ENCODE measurements around the gene MCTP1. TPM values are rescaled to one million over a fixed set of nuclear protein-coding genes. Genes with fewer than 3 reads are reported as not detected.

MCTP1 gene
- total RNA-seq, 1 experiment from 2014 or later: 0.41 TPM

DNA sequence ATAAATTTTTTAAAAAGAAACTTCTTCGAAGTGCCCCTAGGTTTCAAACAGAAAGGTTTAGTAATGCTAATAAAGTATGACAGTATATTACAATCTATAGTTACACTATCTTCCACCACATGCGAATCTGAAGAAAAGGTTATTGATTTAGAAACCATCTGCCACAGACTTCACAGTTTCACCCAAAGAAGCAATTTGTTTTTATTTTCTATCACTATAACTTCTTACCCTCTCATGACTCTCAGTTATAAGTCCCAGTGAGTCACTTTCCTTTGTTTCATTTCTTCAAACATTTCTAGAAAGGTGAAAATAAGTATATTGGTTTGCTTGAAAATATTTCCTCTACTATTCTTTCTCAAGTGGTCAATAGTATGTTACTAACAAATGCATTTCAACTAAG, 93.6 kb downstream of the MCTP1 start:
- H3K27ac ChIP-seq (ENCODE audit: low read length): no peak overlapping the region
- no peaks in the 10 kb centered on the region for H3K9me2 ChIP-seq (replicated peaks; ENCODE audit: insufficient read depth, low read length)
- H3K9me3 ChIP-seq (ENCODE audit: low read length): no peaks in the 10 kb centered on the region
- no peak for DNase-seq
- H3K4me2 ChIP-seq (ENCODE audit: low read depth, low read length, poor library complexity, severe bottlenecking): no peak overlapping the region
- H3K27me3 ChIP-seq (ENCODE audit: low read length): no peaks in the 10 kb centered on the region
- no peak overlapping the region for H2AFZ ChIP-seq (ENCODE audit: low read length)
- no peaks in the 10 kb centered on the region for H3K36me3 ChIP-seq (ENCODE audit: insufficient read depth, low read length)
- H3K4me1 ChIP-seq (ENCODE audit: low read length): no peaks in the 10 kb centered on the region
- no peak overlapping the region for H3K4me3 ChIP-seq (ENCODE audit: low read length)
- H4K20me1 ChIP-seq (ENCODE audit: insufficient read depth, low read depth, low read length): no peaks in the 10 kb centered on the region
- H3K9ac ChIP-seq (ENCODE audit: low read length): no peak overlapping the region
- no peaks in the 10 kb centered on the region for H3K79me2 ChIP-seq (ENCODE audit: low read length)

DNA sequence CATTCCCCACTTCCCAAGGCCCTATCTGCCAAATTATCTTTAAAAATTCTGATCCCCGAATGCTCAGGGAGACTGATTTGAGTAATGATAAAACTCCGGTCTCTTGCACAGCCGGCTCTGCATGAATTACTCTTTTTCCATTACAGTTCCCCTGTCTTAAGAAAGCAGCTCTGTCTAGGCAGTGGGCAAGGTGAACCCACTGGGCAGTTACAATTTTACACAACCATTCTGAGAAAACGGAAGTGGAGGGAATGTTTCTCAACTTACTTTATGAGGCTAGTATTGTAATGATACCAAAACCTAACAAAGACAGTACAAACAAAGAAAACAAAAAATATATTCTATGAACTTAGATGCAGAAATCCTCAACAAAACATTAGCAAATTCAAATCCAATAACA, 100.0 kb downstream of the MCTP1 start:
- Histone ChIP-seq H3K9me2 (replicated peaks; ENCODE audit: insufficient read depth, low read length) (no peaks in the 10 kb centered on the region), H3K9ac (ENCODE audit: low read length) (no peak overlapping the region), H3K27ac (ENCODE audit: low read length) (no peak overlapping the region), H4K20me1 (ENCODE audit: insufficient read depth, low read depth, low read length) (no peaks in the 10 kb centered on the region), H3K9me3 (ENCODE audit: low read length) (no peaks in the 10 kb centered on the region), H2AFZ (ENCODE audit: low read length) (no peak overlapping the region), H3K4me2 (ENCODE audit: low read depth, low read length, poor library complexity, severe bottlenecking) (no peak overlapping the region), H3K4me1 (ENCODE audit: low read length) (no peaks in the 10 kb centered on the region), H3K27me3 (ENCODE audit: low read length) (no peaks in the 10 kb centered on the region), H3K79me2 (ENCODE audit: low read length) (no peaks in the 10 kb centered on the region), H3K36me3 (ENCODE audit: insufficient read depth, low read length) (no peaks in the 10 kb centered on the region), H3K4me3 (ENCODE audit: low read length) (no peak overlapping the region)
- no peak for DNase-seq

DNA sequence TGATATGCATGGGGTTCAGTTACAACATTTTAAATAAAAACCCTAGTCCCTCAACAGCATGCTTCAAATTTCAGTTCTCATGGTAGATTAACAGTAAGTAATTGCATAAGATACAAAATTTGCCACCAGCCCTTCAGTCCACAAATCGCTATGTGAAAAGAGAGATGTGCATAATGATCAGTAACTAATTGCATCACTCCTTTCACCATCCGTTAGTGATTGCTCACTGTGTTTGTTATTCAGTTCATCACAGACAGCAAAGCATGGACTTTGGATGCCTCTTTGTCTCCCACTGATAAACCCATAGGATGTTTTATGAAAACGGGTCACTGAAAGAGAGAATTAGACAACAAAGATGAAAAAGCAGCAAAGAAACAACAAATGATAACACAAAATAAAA, 103.2 kb downstream of the MCTP1 start:
- no peaks in the 10 kb centered on the region for H3K36me3 ChIP-seq (ENCODE audit: insufficient read depth, low read length)
- H4K20me1 ChIP-seq (ENCODE audit: insufficient read depth, low read depth, low read length): no peaks in the 10 kb centered on the region
- H3K9me2 ChIP-seq (replicated peaks; ENCODE audit: insufficient read depth, low read length): no peaks in the 10 kb centered on the region
- no peaks in the 10 kb centered on the region for H3K9me3 ChIP-seq (ENCODE audit: low read length)
- H3K4me2 ChIP-seq (ENCODE audit: low read depth, low read length, poor library complexity, severe bottlenecking): no peak overlapping the region
- no peak overlapping the region for H3K4me3 ChIP-seq (ENCODE audit: low read length)
- DNase-seq: no peak
- H2AFZ ChIP-seq (ENCODE audit: low read length): no peak overlapping the region
- H3K4me1 ChIP-seq (ENCODE audit: low read length): peaks cover 10% of the 10 kb centered on the region
- no peaks in the 10 kb centered on the region for H3K79me2 ChIP-seq (ENCODE audit: low read length)
- H3K27ac ChIP-seq (ENCODE audit: low read length): no peak overlapping the region
- no peaks in the 10 kb centered on the region for H3K27me3 ChIP-seq (ENCODE audit: low read length)
- no peak overlapping the region for H3K9ac ChIP-seq (ENCODE audit: low read length)

DNA sequence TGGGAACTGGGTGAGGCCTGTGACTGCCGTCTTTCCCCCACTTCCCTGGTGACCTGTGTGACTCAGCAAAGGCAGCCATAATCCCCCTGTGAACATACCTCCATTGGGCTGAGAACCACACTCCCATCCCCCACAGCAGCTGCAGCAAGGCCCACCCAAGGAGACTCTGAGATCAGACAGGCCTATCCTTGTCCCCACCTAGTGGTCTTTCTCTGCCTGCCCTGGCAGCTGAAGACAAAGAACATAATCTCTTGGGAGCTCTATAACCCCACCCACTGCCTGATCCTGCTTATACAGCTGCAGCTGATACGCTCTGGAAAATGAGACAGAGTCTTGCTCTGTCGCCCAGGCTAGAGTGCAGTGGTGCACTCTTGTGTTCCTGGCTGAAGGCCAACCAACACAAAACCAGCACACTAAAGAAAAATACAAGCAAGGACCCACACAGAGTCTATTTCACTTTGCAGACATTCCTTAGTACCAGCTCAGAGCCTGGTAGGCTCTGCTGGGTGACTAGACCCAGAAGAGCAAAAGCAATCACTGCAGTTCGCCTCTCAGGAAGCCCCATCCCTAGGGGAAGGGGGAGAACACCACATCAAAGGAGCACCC, 106.7 kb downstream of the MCTP1 start:
- Histone ChIP-seq H3K27ac (ENCODE audit: low read length) (no peak overlapping the region), H2AFZ (ENCODE audit: low read length) (no peak overlapping the region), H3K79me2 (ENCODE audit: low read length) (no peaks in the 10 kb centered on the region), H3K4me1 (ENCODE audit: low read length) (peaks cover 10% of the 10 kb centered on the region), H3K36me3 (ENCODE audit: insufficient read depth, low read length) (no peaks in the 10 kb centered on the region), H4K20me1 (ENCODE audit: insufficient read depth, low read depth, low read length) (no peaks in the 10 kb centered on the region), H3K9me3 (ENCODE audit: low read length) (no peaks in the 10 kb centered on the region), H3K27me3 (ENCODE audit: low read length) (no peaks in the 10 kb centered on the region), H3K4me2 (ENCODE audit: low read depth, low read length, poor library complexity, severe bottlenecking) (no peak overlapping the region), H3K4me3 (ENCODE audit: low read length) (no peak overlapping the region), H3K9me2 (replicated peaks; ENCODE audit: insufficient read depth, low read length) (no peaks in the 10 kb centered on the region), H3K9ac (ENCODE audit: low read length) (no peak overlapping the region)
- no peak for DNase-seq

DNA sequence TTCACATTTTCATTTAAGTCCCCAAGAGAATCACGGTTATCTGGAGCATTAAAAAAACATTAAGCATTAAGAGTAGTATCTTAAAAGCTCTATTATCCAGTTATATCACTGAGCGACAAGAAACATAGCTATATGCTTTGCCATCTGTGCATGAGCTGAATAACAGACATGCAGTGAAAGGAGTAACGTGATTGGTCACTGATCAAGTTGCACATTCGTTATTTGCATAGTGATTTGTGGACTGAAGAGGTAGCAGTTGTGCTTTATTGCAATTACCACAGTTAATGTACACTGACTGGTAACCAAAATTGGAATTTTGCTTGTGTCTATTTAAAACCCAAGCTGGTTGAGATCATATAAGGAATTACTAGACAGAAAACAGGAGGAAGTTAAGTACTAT, 107.4 kb downstream of the MCTP1 start:
- H3K9me2 ChIP-seq (replicated peaks; ENCODE audit: insufficient read depth, low read length): no peaks in the 10 kb centered on the region
- no peak overlapping the region for H3K4me3 ChIP-seq (ENCODE audit: low read length)
- no peaks in the 10 kb centered on the region for H4K20me1 ChIP-seq (ENCODE audit: insufficient read depth, low read depth, low read length)
- peak; percentile 42 for DNase-seq
- H2AFZ ChIP-seq (ENCODE audit: low read length): no peak overlapping the region
- H3K4me1 ChIP-seq (ENCODE audit: low read length): peaks cover 10% of the 10 kb centered on the region
- no peak overlapping the region for H3K9ac ChIP-seq (ENCODE audit: low read length)
- H3K9me3 ChIP-seq (ENCODE audit: low read length): no peaks in the 10 kb centered on the region
- H3K27ac ChIP-seq (ENCODE audit: low read length): no peak overlapping the region
- no peaks in the 10 kb centered on the region for H3K27me3 ChIP-seq (ENCODE audit: low read length)
- no peak overlapping the region for H3K4me2 ChIP-seq (ENCODE audit: low read depth, low read length, poor library complexity, severe bottlenecking)
- H3K79me2 ChIP-seq (ENCODE audit: low read length): no peaks in the 10 kb centered on the region
- H3K36me3 ChIP-seq (ENCODE audit: insufficient read depth, low read length): no peaks in the 10 kb centered on the region

DNA sequence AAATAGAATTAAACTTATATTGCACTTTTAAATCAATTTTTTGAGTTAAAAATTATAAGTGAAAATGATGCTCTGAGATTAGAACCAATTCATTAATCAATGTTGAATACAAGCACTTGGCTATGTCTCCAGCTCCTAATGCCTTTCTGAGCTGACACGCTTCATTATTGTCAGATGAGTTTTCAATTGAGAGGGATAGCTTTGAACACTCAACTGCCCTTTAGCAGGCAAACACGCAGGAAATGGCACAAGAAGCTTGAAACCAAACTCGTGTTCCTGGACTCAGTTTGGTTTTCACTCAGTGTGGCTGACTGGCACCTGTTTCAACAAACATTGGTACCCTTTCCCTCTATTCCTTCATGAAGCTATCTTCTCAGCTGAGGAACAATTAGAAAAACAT, 109.8 kb downstream of the MCTP1 start:
- DNase-seq: no peak
- H3K4me2 ChIP-seq (ENCODE audit: low read depth, low read length, poor library complexity, severe bottlenecking): no peak overlapping the region
- H3K9ac ChIP-seq (ENCODE audit: low read length): no peak overlapping the region
- no peaks in the 10 kb centered on the region for H3K79me2 ChIP-seq (ENCODE audit: low read length)
- H3K27ac ChIP-seq (ENCODE audit: low read length): no peak overlapping the region
- H3K9me3 ChIP-seq (ENCODE audit: low read length): no peaks in the 10 kb centered on the region
- no peaks in the 10 kb centered on the region for H3K9me2 ChIP-seq (replicated peaks; ENCODE audit: insufficient read depth, low read length)
- H3K4me1 ChIP-seq (ENCODE audit: low read length): peaks cover 10% of the 10 kb centered on the region
- H3K36me3 ChIP-seq (ENCODE audit: insufficient read depth, low read length): no peaks in the 10 kb centered on the region
- no peak overlapping the region for H3K4me3 ChIP-seq (ENCODE audit: low read length)
- no peaks in the 10 kb centered on the region for H4K20me1 ChIP-seq (ENCODE audit: insufficient read depth, low read depth, low read length)
- H3K27me3 ChIP-seq (ENCODE audit: low read length): no peaks in the 10 kb centered on the region
- no peak overlapping the region for H2AFZ ChIP-seq (ENCODE audit: low read length)

DNA sequence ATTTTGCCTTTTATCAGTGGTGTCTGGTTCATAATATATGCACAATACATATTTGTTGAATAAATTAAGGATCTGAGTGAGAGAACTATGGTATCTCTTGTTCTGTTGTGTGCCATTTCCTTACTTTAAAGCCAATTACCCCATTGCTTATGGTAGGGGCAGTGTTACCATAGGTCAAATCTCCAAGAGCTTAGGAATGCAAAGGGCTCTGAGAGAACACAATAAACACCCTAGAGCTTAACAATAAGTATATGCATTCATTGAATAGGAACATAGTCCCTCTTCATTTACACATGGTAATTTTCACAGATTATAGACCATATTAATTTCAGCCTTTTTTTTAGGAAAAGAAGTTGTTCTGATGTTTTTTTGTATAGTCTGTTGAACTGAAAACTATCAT, 112.2 kb downstream of the MCTP1 start:
- Histone ChIP-seq H3K4me1 (ENCODE audit: low read length) (peaks cover 6% of the 10 kb centered on the region), H3K4me2 (ENCODE audit: low read depth, low read length, poor library complexity, severe bottlenecking) (no peak overlapping the region), H3K9ac (ENCODE audit: low read length) (no peak overlapping the region), H3K36me3 (ENCODE audit: insufficient read depth, low read length) (no peaks in the 10 kb centered on the region), H3K79me2 (ENCODE audit: low read length) (no peaks in the 10 kb centered on the region), H3K27me3 (ENCODE audit: low read length) (no peaks in the 10 kb centered on the region), H2AFZ (ENCODE audit: low read length) (no peak overlapping the region), H3K9me2 (replicated peaks; ENCODE audit: insufficient read depth, low read length) (no peaks in the 10 kb centered on the region), H3K9me3 (ENCODE audit: low read length) (no peaks in the 10 kb centered on the region), H3K27ac (ENCODE audit: low read length) (no peak overlapping the region), H3K4me3 (ENCODE audit: low read length) (no peak overlapping the region), H4K20me1 (ENCODE audit: insufficient read depth, low read depth, low read length) (no peaks in the 10 kb centered on the region)
- DNase-seq: no peak

DNA sequence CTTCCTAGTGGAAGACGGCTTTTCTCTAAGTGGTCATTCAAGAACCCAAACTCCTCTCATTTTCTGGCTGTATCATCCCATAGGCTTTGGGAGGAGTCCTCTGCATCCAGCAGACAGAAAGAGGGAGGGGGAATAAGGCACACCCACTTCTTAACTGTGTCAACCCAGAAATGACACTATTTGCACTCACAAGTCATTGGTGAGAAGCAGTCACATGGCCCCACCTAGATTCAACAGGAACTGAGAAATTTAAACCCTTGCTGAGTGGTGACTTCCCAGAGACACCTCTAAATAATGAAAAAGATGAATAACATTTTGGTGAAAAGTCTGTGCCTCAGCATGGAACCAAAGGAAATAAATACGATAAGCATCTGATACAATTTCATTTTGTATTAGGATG, 120.0 kb downstream of the MCTP1 start:
- no peak overlapping the region for H3K9ac ChIP-seq (ENCODE audit: low read length)
- no peaks in the 10 kb centered on the region for H3K27me3 ChIP-seq (ENCODE audit: low read length)
- H3K4me1 ChIP-seq (ENCODE audit: low read length): no peaks in the 10 kb centered on the region
- H4K20me1 ChIP-seq (ENCODE audit: insufficient read depth, low read depth, low read length): no peaks in the 10 kb centered on the region
- no peaks in the 10 kb centered on the region for H3K9me3 ChIP-seq (ENCODE audit: low read length)
- no peak overlapping the region for H3K4me2 ChIP-seq (ENCODE audit: low read depth, low read length, poor library complexity, severe bottlenecking)
- H3K79me2 ChIP-seq (ENCODE audit: low read length): no peaks in the 10 kb centered on the region
- no peak overlapping the region for H3K4me3 ChIP-seq (ENCODE audit: low read length)
- H3K36me3 ChIP-seq (ENCODE audit: insufficient read depth, low read length): no peaks in the 10 kb centered on the region
- H3K27ac ChIP-seq (ENCODE audit: low read length): no peak overlapping the region
- no peak overlapping the region for H2AFZ ChIP-seq (ENCODE audit: low read length)
- DNase-seq: no peak
- H3K9me2 ChIP-seq (replicated peaks; ENCODE audit: insufficient read depth, low read length): no peaks in the 10 kb centered on the region

DNA sequence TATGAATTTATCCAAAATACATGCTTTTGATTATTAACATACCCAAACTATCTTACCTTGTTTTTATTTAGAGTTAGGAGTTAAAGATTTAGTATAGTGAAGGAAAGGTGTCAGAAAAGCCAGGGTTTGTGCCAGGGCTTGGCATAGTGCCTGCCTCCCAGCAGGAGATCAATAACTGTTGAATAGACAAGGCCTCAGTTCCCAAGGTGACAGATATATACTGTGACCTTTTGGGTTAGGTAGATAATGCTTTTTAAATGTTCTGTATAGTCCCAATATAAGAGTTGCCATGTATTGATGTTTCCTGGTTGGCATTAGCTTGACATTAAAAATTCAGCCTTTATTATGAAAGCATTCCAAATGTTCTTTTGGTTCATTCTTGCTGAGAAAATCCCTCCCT, 121.8 kb downstream of the MCTP1 start:
- H3K4me2 ChIP-seq (ENCODE audit: low read depth, low read length, poor library complexity, severe bottlenecking): no peak overlapping the region
- H3K9me2 ChIP-seq (replicated peaks; ENCODE audit: insufficient read depth, low read length): no peaks in the 10 kb centered on the region
- DNase-seq: no peak
- H4K20me1 ChIP-seq (ENCODE audit: insufficient read depth, low read depth, low read length): no peaks in the 10 kb centered on the region
- no peak overlapping the region for H3K27ac ChIP-seq (ENCODE audit: low read length)
- H3K79me2 ChIP-seq (ENCODE audit: low read length): no peaks in the 10 kb centered on the region
- H2AFZ ChIP-seq (ENCODE audit: low read length): no peak overlapping the region
- no peaks in the 10 kb centered on the region for H3K36me3 ChIP-seq (ENCODE audit: insufficient read depth, low read length)
- no peak overlapping the region for H3K9ac ChIP-seq (ENCODE audit: low read length)
- no peaks in the 10 kb centered on the region for H3K27me3 ChIP-seq (ENCODE audit: low read length)
- no peaks in the 10 kb centered on the region for H3K9me3 ChIP-seq (ENCODE audit: low read length)
- no peaks in the 10 kb centered on the region for H3K4me1 ChIP-seq (ENCODE audit: low read length)
- H3K4me3 ChIP-seq (ENCODE audit: low read length): no peak overlapping the region

Data from Karpas-422 (cell line).